GM12801 (cell line): ENCODE measurements around the gene CAT.

ENCODE experiments used
- CTCF ChIP-seq: IDR thresholded peaks from one replicate; pipeline ENCODE4 v1.5.1; 2011; ENCODE audit warnings: control low read depth; ENCODE audit not compliant: insufficient read length; ENCODE audit errors: extremely low read depth

Gene CAT

DNA sequence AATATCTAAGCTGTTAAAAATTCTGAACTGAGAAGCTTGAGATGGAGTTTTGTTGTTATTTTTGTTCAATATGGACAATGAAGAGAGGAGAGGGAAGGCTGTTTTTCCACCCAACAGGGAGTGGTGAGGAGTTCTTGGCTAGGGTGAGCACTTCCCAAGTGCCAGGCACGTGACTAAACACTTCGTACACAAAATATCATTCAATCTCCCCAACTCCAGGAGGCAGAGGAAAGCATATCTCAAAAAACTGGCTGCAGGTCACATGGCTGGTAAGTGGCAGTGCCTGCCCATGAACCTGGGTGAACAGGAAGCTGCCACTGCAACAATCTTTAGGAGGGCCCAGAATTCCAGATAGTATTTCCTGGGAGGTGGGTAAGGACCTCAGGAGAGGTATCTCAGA, 63.2 kb downstream of the CAT start:
- no peak for TF ChIP-seq CTCF

- TF ChIP-seq CTCF, result no peak
Observed at GRCh38 chr11:34502949-34503348, 64.2 kb downstream of the CAT start.

- TF ChIP-seq CTCF, result no peak
Observed at GRCh38 chr11:34505874-34506273, 67.1 kb downstream of the CAT start.

- no peak for TF ChIP-seq CTCF
Observed at GRCh38 chr11:34507156-34507555, 68.4 kb downstream of the CAT start.

DNA sequence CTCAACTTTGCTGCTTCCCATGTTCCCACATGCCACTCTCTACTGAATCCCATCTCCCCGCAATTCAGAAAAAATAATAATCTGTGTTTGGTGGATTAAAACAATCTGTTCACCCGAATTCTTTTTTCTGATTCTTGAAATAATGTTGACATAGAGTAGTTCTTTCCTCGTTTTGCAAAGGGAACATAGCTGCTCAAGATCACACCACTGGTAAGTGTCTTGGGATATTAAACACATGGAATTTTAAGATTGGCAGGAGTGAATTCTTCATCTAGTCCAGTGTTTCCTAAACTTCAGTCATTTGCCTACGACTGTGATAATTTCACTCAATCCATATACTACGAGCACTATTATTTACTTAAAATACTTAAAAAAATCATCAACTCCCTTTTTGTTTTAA, 68.9 kb downstream of the CAT start:
- no peak for TF ChIP-seq CTCF

- TF ChIP-seq CTCF, result no peak
Observed at GRCh38 chr11:34508524-34508923, 69.8 kb downstream of the CAT start.

DNA sequence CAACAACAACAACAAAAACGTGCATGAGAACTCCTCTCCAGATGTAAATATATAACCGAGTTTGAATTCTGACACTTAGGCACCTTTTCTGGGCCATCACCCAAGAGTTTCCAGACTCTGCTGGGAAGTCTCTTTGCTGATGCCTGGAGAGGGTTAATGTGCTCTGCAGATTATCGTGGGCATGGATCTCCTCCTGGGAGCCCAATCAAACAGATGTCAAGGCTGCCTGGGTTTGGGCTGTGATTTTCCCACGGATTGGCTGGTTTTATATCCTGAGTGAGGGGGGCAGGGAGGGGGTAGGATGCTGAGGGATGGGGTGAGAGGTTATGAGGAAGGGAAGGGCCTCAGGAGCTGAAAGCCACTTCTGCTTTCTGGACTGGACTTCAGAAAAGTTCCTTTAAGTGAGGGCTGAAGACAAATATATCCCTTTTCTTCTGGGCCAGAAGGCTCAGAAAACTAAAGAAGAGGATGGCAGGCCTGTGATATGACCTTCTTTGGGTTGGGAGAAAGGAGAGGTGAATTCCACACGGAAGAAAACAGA, 70.7 kb downstream of the CAT start:
- TF ChIP-seq CTCF, result no peak

- no peak for TF ChIP-seq CTCF
Observed at GRCh38 chr11:34510218-34510617, 71.5 kb downstream of the CAT start.
